Activated naive CD4-positive, alpha-beta T cell treated with anti-CD3 and anti-CD28 coated beads, Interleukin-2, amount 10 ng/mL, durations not matched to agents 7 days and 5 days (primary cell): ENCODE results near the gene CRTC3.

Experiments
- CTCF ChIA-PET: fragments of 350-600 bp; sonication (Branson Sonifier 250); formaldehyde crosslinking; loops from one replicate; lab custom pipeline; 2021; ENCODE audit warnings: antibody characterized with exemption; lab: Charles Lee
- DNase-seq: peaks from one replicate; pipeline ENCODE4 v3.0.0-alpha.2; 2020
- H3K27ac Mint-ChIP-seq: one replicate; pipeline ENCODE4 v1.8.0; 2021; ENCODE audit warnings: mild to moderate bottlenecking, moderate library complexity, mixed read lengths
- H3K27me3 Mint-ChIP-seq: one replicate; pipeline ENCODE4 v1.8.0; 2021; ENCODE audit warnings: mild to moderate bottlenecking, mixed read lengths
- H3K36me3 Mint-ChIP-seq: one replicate; pipeline ENCODE4 v1.8.0; 2021; ENCODE audit warnings: mixed read lengths
- H3K4me1 Mint-ChIP-seq: one replicate; pipeline ENCODE4 v1.8.0; 2021; ENCODE audit warnings: mixed read lengths
- H3K4me3 Mint-ChIP-seq: one replicate; pipeline ENCODE4 v1.8.0; 2021; ENCODE audit warnings: mild to moderate bottlenecking, moderate library complexity, mixed read lengths
- H3K9me3 Mint-ChIP-seq: one replicate; pipeline ENCODE4 v1.8.0; 2021; ENCODE audit warnings: mixed read lengths

CRTC3 gene

GRCh38 chr15:90638201-90638691 lies 108.5 kb downstream of the CRTC3 start:
- peak; percentile 10 for DNase-seq
- CTCF ChIA-PET: interaction anchor here (1.0 to 1.3 kb wide), 2 partner anchors 248 to 320 kb away, joined by 3 to 4 read pairs; no protein-coding TSS in a partner anchor
- H3K27ac Mint-ChIP-seq: no peak overlapping the region
- peaks cover 2% of the 10 kb centered on the region for H3K9me3 Mint-ChIP-seq
- H3K4me1 Mint-ChIP-seq: peaks cover 2% of the 10 kb centered on the region
- H3K36me3 Mint-ChIP-seq: peaks cover 56% of the 10 kb centered on the region
- H3K27me3 Mint-ChIP-seq: no peaks in the 10 kb centered on the region
- H3K4me3 Mint-ChIP-seq: no peak overlapping the region

- DNase-seq: peak; percentile 19
- Mint-ChIP-seq H3K27ac (no peak overlapping the region), H3K4me3 (no peak overlapping the region), H3K9me3 (peaks cover 2% of the 10 kb centered on the region), H3K4me1 (peaks cover 2% of the 10 kb centered on the region), H3K36me3 (peaks cover 55% of the 10 kb centered on the region), H3K27me3 (no peaks in the 10 kb centered on the region)
- CTCF ChIA-PET: interaction anchor here (1.0 to 1.3 kb wide), 2 partner anchors 247 to 319 kb away, joined by 3 read pairs; no protein-coding TSS in a partner anchor
Measured at GRCh38 chr15:90638963-90639362, 109.2 kb downstream of the CRTC3 start.

- Mint-ChIP-seq H3K4me3 (no peak overlapping the region), H3K27ac (no peak overlapping the region), H3K9me3 (no peaks in the 10 kb centered on the region), H3K4me1 (peaks cover 2% of the 10 kb centered on the region), H3K27me3 (no peaks in the 10 kb centered on the region), H3K36me3 (peaks cover 45% of the 10 kb centered on the region)
- CTCF ChIA-PET: no interaction called here
- peak; percentile 10 for DNase-seq
Measured at GRCh38 chr15:90640862-90641261, 111.1 kb downstream of the CRTC3 start.

GRCh38 chr15:90641581-90642463 lies 112.1 kb downstream of the CRTC3 start:
- Mint-ChIP-seq H3K4me1 (peaks cover 4% of the 10 kb centered on the region), H3K27me3 (no peaks in the 10 kb centered on the region), H3K9me3 (no peaks in the 10 kb centered on the region), H3K4me3 (no peak overlapping the region), H3K36me3 (peaks cover 47% of the 10 kb centered on the region), H3K27ac (no peak overlapping the region)
- DNase-seq: peak; percentile 17
- CTCF ChIA-PET: interaction anchor here (0.6 to 2.1 kb wide), 7 partner anchors 10 to 291 kb away, joined by 3 to 6 read pairs (median 3); partner anchors contain the start of gene HDDC3

- Mint-ChIP-seq H3K4me1 (peaks cover 6% of the 10 kb centered on the region), H3K27ac (peak overlapping the region; percentile 16), H3K27me3 (no peaks in the 10 kb centered on the region), H3K4me3 (no peak overlapping the region), H3K9me3 (no peaks in the 10 kb centered on the region), H3K36me3 (peaks cover 47% of the 10 kb centered on the region)
- CTCF ChIA-PET: interaction anchor here (1.0 to 2.1 kb wide), 4 partner anchors 14 to 290 kb away, joined by 3 to 6 read pairs (median 3); partner anchors contain the start of gene HDDC3
- DNase-seq: peak; percentile 20
Measured at GRCh38 chr15:90642464-90643300, 113.0 kb downstream of the CRTC3 start.

GRCh38 chr15:90643301-90643632 lies 113.5 kb downstream of the CRTC3 start:
- Mint-ChIP-seq H3K27me3 (no peaks in the 10 kb centered on the region), H3K4me3 (no peak overlapping the region), H3K36me3 (peaks cover 42% of the 10 kb centered on the region), H3K4me1 (peaks cover 12% of the 10 kb centered on the region), H3K27ac (peak overlapping the region; percentile 16), H3K9me3 (no peaks in the 10 kb centered on the region)
- DNase-seq: no peak
- CTCF ChIA-PET: interaction anchor here (1.1 to 2.1 kb wide), 3 partner anchors 15 to 243 kb away, joined by 3 to 6 read pairs (median 3); no protein-coding TSS in a partner anchor

GRCh38 chr15:90644526-90644925 lies 114.8 kb downstream of the CRTC3 start:
- Mint-ChIP-seq H3K36me3 (peaks cover 35% of the 10 kb centered on the region), H3K27me3 (no peaks in the 10 kb centered on the region), H3K4me3 (no peak overlapping the region), H3K27ac (no peak overlapping the region), H3K9me3 (no peaks in the 10 kb centered on the region), H3K4me1 (peaks cover 24% of the 10 kb centered on the region)
- DNase-seq: no peak
- CTCF ChIA-PET: no interaction called here

GRCh38 chr15:90644952-90645725 lies 115.4 kb downstream of the CRTC3 start:
- Mint-ChIP-seq H3K9me3 (no peaks in the 10 kb centered on the region), H3K27ac (peak overlapping the region; percentile 34), H3K4me3 (no peak overlapping the region), H3K4me1 (peaks cover 30% of the 10 kb centered on the region), H3K27me3 (no peaks in the 10 kb centered on the region), H3K36me3 (peaks cover 35% of the 10 kb centered on the region)
- CTCF ChIA-PET: interaction anchor here (1.9 kb wide), 1 partner anchor 240 kb away, joined by 5 read pairs; no protein-coding TSS in a partner anchor
- DNase-seq: peak; percentile 19

GRCh38 chr15:90645873-90646575 lies 116.3 kb downstream of the CRTC3 start:
- CTCF ChIA-PET: interaction anchor here (1.1 to 1.9 kb wide), 2 partner anchors 47 to 239 kb away, joined by 3 to 5 read pairs; no protein-coding TSS in a partner anchor
- Mint-ChIP-seq H3K27ac (peak overlapping the region; percentile 74), H3K9me3 (no peaks in the 10 kb centered on the region), H3K36me3 (peaks cover 29% of the 10 kb centered on the region), H3K4me1 (peaks cover 39% of the 10 kb centered on the region), H3K27me3 (no peaks in the 10 kb centered on the region), H3K4me3 (no peak overlapping the region)
- peak; percentile 22 for DNase-seq

- peak overlapping the region; percentile 74 for H3K27ac Mint-ChIP-seq
Measured at GRCh38 chr15:90646662-90647305, 117.1 kb downstream of the CRTC3 start.

GRCh38 chr15:90647326-90647725 lies 117.6 kb downstream of the CRTC3 start:
- H3K36me3 Mint-ChIP-seq: peaks cover 21% of the 10 kb centered on the region
- peaks cover 2% of the 10 kb centered on the region for H3K27me3 Mint-ChIP-seq
- peak; percentile 42 for DNase-seq
- CTCF ChIA-PET: interaction anchor here (0.6 to 5.4 kb wide), 38 partner anchors 10 to 354 kb away, joined by 3 to 78 read pairs (median 4); partner anchors contain the start of genes BLM, FES, HDDC3 and UNC45A
- no peaks in the 10 kb centered on the region for H3K9me3 Mint-ChIP-seq
- peaks cover 46% of the 10 kb centered on the region for H3K4me1 Mint-ChIP-seq
- no peak overlapping the region for H3K4me3 Mint-ChIP-seq
- H3K27ac Mint-ChIP-seq: no peak overlapping the region

More at GRCh38 chr15:90646662-90647305, 117.1 kb downstream of the CRTC3 start:
- H3K36me3 Mint-ChIP-seq: peaks cover 25% of the 10 kb centered on the region
- no peaks in the 10 kb centered on the region for H3K9me3 Mint-ChIP-seq
- H3K4me1 Mint-ChIP-seq: peaks cover 45% of the 10 kb centered on the region
- no peaks in the 10 kb centered on the region for H3K27me3 Mint-ChIP-seq
- DNase-seq: peak; percentile 28
- CTCF ChIA-PET: interaction anchor here (1.1 to 1.9 kb wide), 2 partner anchors 46 to 239 kb away, joined by 3 to 5 read pairs; no protein-coding TSS in a partner anchor
- H3K4me3 Mint-ChIP-seq: no peak overlapping the region
